OCI-LY7 (cell line): ENCODE data around the gene GAMT. TPM values are rescaled to one million over a fixed set of nuclear protein-coding genes. Genes with fewer than 3 reads are reported as not detected.

Experiments used
- BruUV-seq: library from RNA; stranded (reverse); fragments of 400-500 nt; replicated peaks from 2 replicates; lab custom pipeline; 2021; lab: Mats Ljungman, UMichigan
- CTCF ChIA-PET: fragments of 300-600 bp; sonication (Branson Sonifier 250); formaldehyde crosslinking; loops from one replicate; lab custom pipeline; 2022; ENCODE audit warnings: antibody characterized with exemption; ENCODE audit not compliant: unreplicated experiment; lab: Charles Lee
- POLR2A ChIA-PET: fragments of 300-600 bp; sonication (Branson Sonifier 250); formaldehyde crosslinking; loops from one replicate; lab custom pipeline; 2022; ENCODE audit warnings: antibody characterized with exemption; lab: Charles Lee
- DNase-seq: peaks from one replicate; pipeline ENCODE4 v3.0.0-alpha.2; 2015; ENCODE audit warnings: low spot score
- H2AFZ ChIP-seq: fragments of 200-600 bp; sonication (generic), shearing (Covaris generic); 2 replicates; pipeline ENCODE4 v1.6.1; 2014; ENCODE audit warnings: mild to moderate bottlenecking, antibody characterized with exemption, low read length, moderate library complexity
- H3K27ac ChIP-seq: fragments of 200-600 bp; sonication (generic); 2 replicates; pipeline ENCODE4 v1.5.1; 2014; ENCODE audit warnings: mixed run types, low read depth, mild to moderate bottlenecking, moderate library complexity, low read length, inconsistent platforms; ENCODE audit not compliant: poor library complexity, severe bottlenecking
- H3K36me3 ChIP-seq: fragments of 200-600 bp; sonication (generic); 2 replicates; pipeline ENCODE4 v1.6.1; 2014; ENCODE audit warnings: mild to moderate bottlenecking, antibody characterized with exemption, low read length, moderate library complexity, mixed read lengths; ENCODE audit not compliant: insufficient read depth
- H3K4me1 ChIP-seq: fragments of 200-600 bp; sonication (generic); 2 replicates; pipeline ENCODE4 v1.5.1; 2014; ENCODE audit warnings: mild to moderate bottlenecking, low read length; ENCODE audit not compliant: insufficient read depth, poor library complexity, severe bottlenecking
- H3K4me2 ChIP-seq: fragments of 200-600 bp; sonication (generic); 2 replicates; pipeline ENCODE4 v1.6.1; 2014; ENCODE audit warnings: mild to moderate bottlenecking, low read length
- H3K4me3 ChIP-seq: fragments of 200-600 bp; sonication (generic); 2 replicates; pipeline ENCODE4 v1.5.1; 2014; ENCODE audit warnings: mild to moderate bottlenecking, low read depth, low read length; ENCODE audit not compliant: poor library complexity, severe bottlenecking
- H3K79me2 ChIP-seq: fragments of 200-600 bp; sonication (generic); 2 replicates; pipeline ENCODE4 v1.6.1; 2016; ENCODE audit warnings: low read depth, mild to moderate bottlenecking, low read length, moderate library complexity, mixed read lengths; ENCODE audit not compliant: insufficient read depth
- H3K9me2 ChIP-seq: fragments of 200-600 bp; sonication (generic); 2 replicates; pipeline ENCODE4 v1.6.1; 2016; ENCODE audit warnings: mild to moderate bottlenecking, low read length, mixed read lengths; ENCODE audit not compliant: insufficient read depth
- H3K9me3 ChIP-seq: fragments of 200-600 bp; sonication (generic); 2 replicates; pipeline ENCODE4 v1.6.1; 2014; ENCODE audit warnings: mild to moderate bottlenecking, mixed run types, low read length, mixed read lengths
- H4K20me1 ChIP-seq: fragments of 200-600 bp; sonication (generic); 2 replicates; pipeline ENCODE4 v1.6.1; 2014; ENCODE audit warnings: mild to moderate bottlenecking, antibody characterized with exemption, low read length, moderate library complexity, mixed read lengths; ENCODE audit not compliant: insufficient read depth
- EZH2phosphoT487 ChIP-seq: fragments of 200-600 bp; sonication (generic); IDR thresholded peaks from 2 replicates; pipeline ENCODE4 v1.6.1; 2018; ENCODE audit warnings: low read depth, borderline replicate concordance, mild to moderate bottlenecking, mixed run types, antibody characterized with exemption, low read length, moderate library complexity, mixed read lengths
- intact Hi-C: fragments of 100-400 bp; cut with micrococcal nuclease; formaldehyde crosslinking; loops from one replicate; pipeline ENCODE4 v1.10.0; 2022; ENCODE audit not compliant: unreplicated experiment
- total RNA-seq, 2 experiments: library from RNA; depleted of rRNA in 1 of 2; stranded (reverse); fragments of >200 nt in 1 of 2; shearing (Covaris generic) in 1 of 2; gene quantifications; 2 replicates each; pipeline ENCODE4 v1.2.3, GENCODE V29; 2014 to 2022
- TF ChIP-seq, protein P1 (sequence below): fragments of 200-600 bp; sonication (generic); conservative IDR thresholded peaks from 2 replicates; pipeline ENCODE4 v1.5.1; 2014; ENCODE audit warnings: mild to moderate bottlenecking, antibody characterized with exemption, low read length, moderate library complexity, mixed read lengths

Gene GAMT
- total RNA-seq, 2 experiments from 2014 or later = 14.4 to 27.5 TPM

DNA sequence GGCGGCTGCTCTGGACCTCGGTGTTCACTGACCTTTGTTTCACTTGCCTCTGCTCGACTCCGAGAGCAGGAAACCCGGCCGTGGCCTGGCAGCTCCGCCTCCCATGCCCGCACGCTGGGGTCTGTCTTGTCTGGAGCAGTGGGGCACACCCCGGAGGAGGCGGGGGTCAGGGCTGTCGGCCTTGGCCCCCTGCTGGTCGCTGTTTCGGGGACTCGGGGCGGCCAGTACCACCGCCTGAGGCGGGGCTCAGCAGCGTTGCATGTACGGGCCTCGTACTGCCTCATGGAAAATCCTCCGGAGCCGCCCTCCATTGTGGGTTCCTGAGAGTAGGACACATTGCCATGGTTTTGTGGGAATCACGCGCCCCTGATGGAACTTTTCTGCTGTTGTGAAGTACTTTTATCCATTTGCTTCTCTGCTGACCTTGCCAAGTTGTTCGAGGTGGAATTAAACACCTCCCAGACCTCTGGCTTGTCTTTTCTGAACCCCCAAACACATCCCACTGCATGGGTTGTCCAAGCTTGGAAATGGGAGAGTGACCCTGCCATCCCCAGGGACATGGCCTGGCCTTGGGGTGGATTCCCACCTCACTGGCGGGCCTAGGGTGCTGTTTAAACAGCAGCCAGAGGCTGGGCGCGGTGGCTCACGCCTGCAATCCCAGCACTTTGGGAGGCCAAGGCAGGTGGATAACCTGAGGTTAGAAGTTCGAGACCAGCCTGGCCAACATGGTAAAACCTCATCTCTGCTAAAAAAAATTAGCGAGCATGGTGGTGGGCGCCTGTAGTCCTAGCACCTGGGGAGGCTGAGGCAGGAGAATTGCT is 23.2 kb downstream of the GAMT start:
- ChIA-PET POLR2A (no interaction called here), CTCF (no interaction called here)
- Histone ChIP-seq H4K20me1 (no peaks in the 10 kb centered on the region), H3K36me3 (peaks cover 24% of the 10 kb centered on the region; the same call in 1 of the 2 replicates), H3K79me2 (no peaks in the 10 kb centered on the region), H3K9me3 (no peaks in the 10 kb centered on the region), H2AFZ (no peak overlapping the region), H3K9me2 (no peaks in the 10 kb centered on the region), H3K27ac (no peak overlapping the region), H3K4me3 (no peak overlapping the region), H3K4me1 (peaks cover 5% of the 10 kb centered on the region), H3K4me2 (no peak overlapping the region)
- DNase-seq = no peak
- no TSS peak for BruUV-seq
- TF ChIP-seq, protein P1, sequence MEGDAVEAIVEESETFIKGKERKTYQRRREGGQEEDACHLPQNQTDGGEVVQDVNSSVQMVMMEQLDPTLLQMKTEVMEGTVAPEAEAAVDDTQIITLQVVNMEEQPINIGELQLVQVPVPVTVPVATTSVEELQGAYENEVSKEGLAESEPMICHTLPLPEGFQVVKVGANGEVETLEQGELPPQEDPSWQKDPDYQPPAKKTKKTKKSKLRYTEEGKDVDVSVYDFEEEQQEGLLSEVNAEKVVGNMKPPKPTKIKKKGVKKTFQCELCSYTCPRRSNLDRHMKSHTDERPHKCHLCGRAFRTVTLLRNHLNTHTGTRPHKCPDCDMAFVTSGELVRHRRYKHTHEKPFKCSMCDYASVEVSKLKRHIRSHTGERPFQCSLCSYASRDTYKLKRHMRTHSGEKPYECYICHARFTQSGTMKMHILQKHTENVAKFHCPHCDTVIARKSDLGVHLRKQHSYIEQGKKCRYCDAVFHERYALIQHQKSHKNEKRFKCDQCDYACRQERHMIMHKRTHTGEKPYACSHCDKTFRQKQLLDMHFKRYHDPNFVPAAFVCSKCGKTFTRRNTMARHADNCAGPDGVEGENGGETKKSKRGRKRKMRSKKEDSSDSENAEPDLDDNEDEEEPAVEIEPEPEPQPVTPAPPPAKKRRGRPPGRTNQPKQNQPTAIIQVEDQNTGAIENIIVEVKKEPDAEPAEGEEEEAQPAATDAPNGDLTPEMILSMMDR = 0 out of 2 replicates have a peak, but pooled peaks have one; percentile 15
- TF ChIP-seq EZH2phosphoT487 = no peak
- intact Hi-C loops = no loop called here

DNA sequence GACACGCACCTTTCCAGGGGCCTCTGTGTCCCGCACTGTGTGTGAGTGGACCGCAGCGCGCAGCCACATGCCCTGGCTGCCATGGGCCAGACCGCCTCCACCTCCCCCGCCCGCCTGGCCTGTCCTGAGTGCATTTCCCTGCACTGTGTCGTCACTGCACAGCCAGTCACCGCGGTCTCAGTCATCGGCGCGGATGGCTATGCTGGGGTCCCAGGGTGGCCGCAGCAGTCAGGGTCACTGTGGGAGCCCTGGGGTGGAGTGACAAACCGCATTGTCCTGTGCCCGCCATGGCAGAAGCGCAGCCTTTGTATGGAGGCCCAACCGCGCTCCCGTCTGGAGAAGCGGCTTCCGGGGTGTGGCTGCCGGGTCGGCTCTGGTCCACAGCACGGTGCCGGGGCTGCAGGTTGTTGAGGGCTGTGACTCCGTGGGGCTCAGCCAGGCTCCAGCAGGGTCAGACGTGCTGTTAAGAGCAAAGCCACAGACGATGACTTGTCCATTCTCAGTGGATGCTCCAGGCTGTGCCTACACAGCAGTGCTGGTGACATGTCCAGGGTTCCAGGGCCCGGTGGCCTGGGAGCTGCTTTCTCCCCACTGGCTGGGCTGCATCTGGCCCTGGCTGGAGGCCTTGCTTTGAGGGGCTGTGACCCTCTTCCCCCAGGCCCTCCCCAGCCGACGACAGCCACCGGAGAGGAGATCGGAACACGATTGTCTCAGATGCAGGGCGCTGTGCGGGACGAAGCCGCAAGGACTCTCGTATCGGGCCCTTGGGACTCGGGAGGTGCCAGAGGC is 24.0 kb downstream of the GAMT start:
- CTCF ChIA-PET = no interaction called here
- no peaks in the 10 kb centered on the region for H3K79me2 ChIP-seq
- POLR2A ChIA-PET = no interaction called here
- intact Hi-C loops = no loop called here
- no peak overlapping the region for H3K27ac ChIP-seq
- TF ChIP-seq EZH2phosphoT487 = no peak
- TF ChIP-seq, protein P1 = no peak
- DNase-seq = no peak
- H3K4me1 ChIP-seq = no peaks in the 10 kb centered on the region
- H4K20me1 ChIP-seq = no peaks in the 10 kb centered on the region
- no peaks in the 10 kb centered on the region for H3K9me3 ChIP-seq
- H3K4me2 ChIP-seq = no peak overlapping the region
- H3K36me3 ChIP-seq = peaks cover 29% of the 10 kb centered on the region; the same call in 1 of the 2 replicates
- H2AFZ ChIP-seq = no peak overlapping the region
- H3K4me3 ChIP-seq = no peak overlapping the region
- no TSS peak for BruUV-seq
- no peaks in the 10 kb centered on the region for H3K9me2 ChIP-seq
